ENCODE measurements around the gene FASN. TPM values are rescaled to one million over a fixed set of nuclear protein-coding genes. Genes with fewer than 3 reads are reported as not detected.

The FASN gene
- total and polyA plus RNA-seq, 2 of the 13 experiments (the other 11 are each of a cell fraction or from before 2014, with no cell fraction given), result 51.7 to 101 TPM

- TF ChIP-seq MLXIP (CRISPR knock-in tag; IDR thresholded peaks at IDR 0.05; ENCODE audit: borderline replicate concordance) (no peak), SNAI1 (CRISPR knock-in tag; IDR thresholded peaks at IDR 0.05; ENCODE audit: borderline replicate concordance) (no peak), RFX3 (CRISPR knock-in tag; IDR thresholded peaks at IDR 0.05) (no peak), E2F1 (CRISPR knock-in tag; IDR thresholded peaks at IDR 0.05) (no peak), ZNF569 (CRISPR knock-in tag; IDR thresholded peaks at IDR 0.05; ENCODE audit: borderline replicate concordance) (no peak), ZNF674 (CRISPR knock-in tag; IDR thresholded peaks at IDR 0.05; ENCODE audit: low read depth) (0 out of 2 replicates have a peak, but pooled peaks have one; percentile 56), ZNF253 (CRISPR knock-in tag; IDR thresholded peaks at IDR 0.05; ENCODE audit: borderline replicate concordance) (no peak), XRCC5 (optimal IDR thresholded peaks at IDR 0.05; ENCODE audit: low read length) (no peak), SP5 (CRISPR knock-in tag; IDR thresholded peaks at IDR 0.05; ENCODE audit: borderline replicate concordance, low read depth) (no peak), ZZZ3 (CRISPR knock-in tag; IDR thresholded peaks at IDR 0.05; ENCODE audit: borderline replicate concordance) (0 out of 2 replicates have a peak, but pooled peaks have one; percentile 19), HOXA3 (CRISPR knock-in tag; IDR thresholded peaks at IDR 0.05) (no peak), ZIK1 (CRISPR knock-in tag; IDR thresholded peaks at IDR 0.05; ENCODE audit: borderline replicate concordance, low read depth) (no peak), SKIL (CRISPR knock-in tag; IDR thresholded peaks at IDR 0.05; ENCODE audit: borderline replicate concordance) (no peak), SSRP1 (CRISPR knock-in tag; IDR thresholded peaks at IDR 0.05) (peak; percentile 78; the same call in 1 of the 2 replicates), ZNF607 (CRISPR knock-in tag; IDR thresholded peaks at IDR 0.05; ENCODE audit: borderline replicate concordance) (no peak), GMEB1 (CRISPR knock-in tag; IDR thresholded peaks at IDR 0.05; ENCODE audit: borderline replicate concordance) (no peak), TBX3 (IDR thresholded peaks at IDR 0.05; ENCODE audit: borderline replicate concordance) (no peak), CEBPB (IDR thresholded peaks at IDR 0.05; ENCODE audit: borderline replicate concordance, low read depth, low read length) (peak; percentile 25; the same call in 1 of the 2 replicates)
Measured at GRCh38 chr17:82076018-82076784, 21.8 kb downstream of the FASN start (continued).

Measured in HepG2 (cell line).